Vagina (tissue), 2 donors: ENCODE data around the gene TRIM59. TPM values are rescaled to one million over a fixed set of nuclear protein-coding genes. Genes with fewer than 3 reads are reported as not detected.

Experiments used
- DNase-seq, 2 donors: peaks; one replicate each; pipeline ENCODE4 v3.0.0-alpha.2; 2017; ENCODE audit errors: extremely low spot score in 2 of 2
- H3K27ac ChIP-seq: fragments of 200-600 bp; sonication (generic); one replicate; pipeline ENCODE4 v1.5.1; 2019
- H3K27me3 ChIP-seq: fragments of 200-600 bp; sonication (generic); one replicate; pipeline ENCODE4 v1.5.1; 2019
- H3K36me3 ChIP-seq, 2 donors: fragments of 200-600 bp; sonication (generic); one replicate each; pipeline ENCODE4 v1.5.1; 2017 to 2019
- H3K4me1 ChIP-seq: fragments of 200-600 bp; sonication (generic); one replicate; pipeline ENCODE4 v1.5.1; 2019
- H3K4me3 ChIP-seq, 2 donors: fragments of 200-600 bp; sonication (generic); 1 replicate in 1 of 2; 2 replicates in 1 of 2; pipeline ENCODE4 v1.5.1; 2016 to 2019
- H3K9me3 ChIP-seq: fragments of 200-600 bp; sonication (generic); one replicate; pipeline ENCODE4 v1.5.1; 2019
- POLR2A ChIP-seq, 2 donors: fragments of 450-650 bp; IDR thresholded peaks; one replicate each; pipeline ENCODE4 v1.6.1; 2017; ENCODE audit warnings: antibody characterized with exemption in 2 of 2, mild to moderate bottlenecking in 2 of 2, moderate library complexity in 2 of 2
- POLR2AphosphoS5 ChIP-seq, 2 donors: sonication (generic); formaldehyde crosslinking; IDR thresholded peaks; one replicate each; pipeline ENCODE4 v1.9.0; 2017; ENCODE audit warnings: antibody characterized with exemption in 2 of 2, mild to moderate bottlenecking in 2 of 2, low read depth in 1 of 2; ENCODE audit not compliant: insufficient read depth in 1 of 2
- intact Hi-C: fragments of 100-400 bp; cut with DNase I; formaldehyde crosslinking; loops from one replicate; pipeline ENCODE4 v1.15.1; 2023
- total RNA-seq: library from RNA; depleted of rRNA; stranded (reverse); fragments of >200 nt; gene quantifications from one replicate; pipeline ENCODE4 v1.2.3, GENCODE V29; 2016
- TF ChIP-seq, protein P1 (sequence below), 3 experiments: fragments of 450-650 bp in 2 of 3; fragments of 200-600 bp in 1 of 3; sonication (generic) in 1 of 3; IDR thresholded peaks; one replicate each; pipeline ENCODE4 v1.5.1; 2017 to 2019; ENCODE audit warnings: antibody characterized with exemption in 3 of 3, mild to moderate bottlenecking in 2 of 3, moderate library complexity in 2 of 3

Gene TRIM59
- total RNA-seq, 1 donor from 2014 or later: 6.1 TPM

DNA sequence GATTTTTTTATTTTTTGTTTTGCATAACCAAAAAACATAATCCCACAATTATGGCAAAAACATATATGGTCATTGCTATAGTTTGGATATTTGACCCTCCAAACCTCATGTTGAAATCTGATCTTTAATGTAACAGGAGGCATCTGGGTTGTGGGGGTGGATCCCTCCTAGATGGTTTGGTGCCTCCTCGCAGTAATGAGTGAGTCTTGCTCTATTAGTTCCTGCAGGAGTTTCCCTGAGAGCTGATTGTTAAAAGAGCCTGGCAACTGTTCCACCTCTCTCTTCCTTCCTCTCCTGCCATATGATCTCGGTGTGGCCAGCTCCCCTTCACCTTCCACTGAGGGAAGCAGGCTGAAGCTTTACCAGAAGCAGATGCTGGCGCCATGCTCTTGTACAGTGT, 33.2 kb upstream of the TRIM59 start:
- no peaks in the 10 kb centered on the region for H3K36me3 ChIP-seq
- no peaks in the 10 kb centered on the region for H3K27me3 ChIP-seq
- no peak overlapping the region for H3K4me3 ChIP-seq
- TF ChIP-seq, protein P1, sequence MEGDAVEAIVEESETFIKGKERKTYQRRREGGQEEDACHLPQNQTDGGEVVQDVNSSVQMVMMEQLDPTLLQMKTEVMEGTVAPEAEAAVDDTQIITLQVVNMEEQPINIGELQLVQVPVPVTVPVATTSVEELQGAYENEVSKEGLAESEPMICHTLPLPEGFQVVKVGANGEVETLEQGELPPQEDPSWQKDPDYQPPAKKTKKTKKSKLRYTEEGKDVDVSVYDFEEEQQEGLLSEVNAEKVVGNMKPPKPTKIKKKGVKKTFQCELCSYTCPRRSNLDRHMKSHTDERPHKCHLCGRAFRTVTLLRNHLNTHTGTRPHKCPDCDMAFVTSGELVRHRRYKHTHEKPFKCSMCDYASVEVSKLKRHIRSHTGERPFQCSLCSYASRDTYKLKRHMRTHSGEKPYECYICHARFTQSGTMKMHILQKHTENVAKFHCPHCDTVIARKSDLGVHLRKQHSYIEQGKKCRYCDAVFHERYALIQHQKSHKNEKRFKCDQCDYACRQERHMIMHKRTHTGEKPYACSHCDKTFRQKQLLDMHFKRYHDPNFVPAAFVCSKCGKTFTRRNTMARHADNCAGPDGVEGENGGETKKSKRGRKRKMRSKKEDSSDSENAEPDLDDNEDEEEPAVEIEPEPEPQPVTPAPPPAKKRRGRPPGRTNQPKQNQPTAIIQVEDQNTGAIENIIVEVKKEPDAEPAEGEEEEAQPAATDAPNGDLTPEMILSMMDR (IDR thresholded peaks at IDR 0.05): no peak
- TF ChIP-seq POLR2AphosphoS5 (IDR thresholded peaks at IDR 0.05; ENCODE audit: insufficient read depth in 1 of 2, low read depth in 1 of 2) (no peak), POLR2A (IDR thresholded peaks at IDR 0.05) (no peak)
- no peak for DNase-seq
- no peaks in the 10 kb centered on the region for H3K4me1 ChIP-seq
- intact Hi-C loops: no loop called here
- no peak overlapping the region for H3K27ac ChIP-seq
- H3K9me3 ChIP-seq: no peaks in the 10 kb centered on the region

DNA sequence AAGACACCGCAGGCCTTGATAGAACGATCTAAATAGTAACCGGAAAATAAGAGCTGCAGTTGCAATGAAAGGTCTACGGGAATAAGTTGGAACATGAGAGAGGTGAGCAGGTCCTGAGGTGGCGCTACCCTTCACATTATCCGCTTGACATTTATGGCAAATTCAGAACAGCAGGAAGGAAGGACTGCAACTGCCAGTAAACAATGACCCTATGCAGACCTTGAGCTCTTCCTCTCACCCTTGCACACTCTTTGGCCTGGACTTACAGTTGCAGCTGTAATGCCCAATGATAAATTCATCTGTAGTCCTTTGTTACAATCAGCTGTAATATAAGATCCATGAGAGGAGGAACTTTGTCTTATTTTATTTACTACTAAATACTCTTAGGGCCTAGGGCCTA, 32.3 kb upstream of the TRIM59 start:
- DNase-seq: no peak
- Histone ChIP-seq H3K4me3 (no peak overlapping the region), H3K9me3 (no peaks in the 10 kb centered on the region), H3K27ac (no peak overlapping the region), H3K4me1 (no peaks in the 10 kb centered on the region), H3K27me3 (no peaks in the 10 kb centered on the region), H3K36me3 (no peaks in the 10 kb centered on the region)
- no peak for TF ChIP-seq POLR2A (IDR thresholded peaks at IDR 0.05)
- intact Hi-C loops: no loop called here

DNA sequence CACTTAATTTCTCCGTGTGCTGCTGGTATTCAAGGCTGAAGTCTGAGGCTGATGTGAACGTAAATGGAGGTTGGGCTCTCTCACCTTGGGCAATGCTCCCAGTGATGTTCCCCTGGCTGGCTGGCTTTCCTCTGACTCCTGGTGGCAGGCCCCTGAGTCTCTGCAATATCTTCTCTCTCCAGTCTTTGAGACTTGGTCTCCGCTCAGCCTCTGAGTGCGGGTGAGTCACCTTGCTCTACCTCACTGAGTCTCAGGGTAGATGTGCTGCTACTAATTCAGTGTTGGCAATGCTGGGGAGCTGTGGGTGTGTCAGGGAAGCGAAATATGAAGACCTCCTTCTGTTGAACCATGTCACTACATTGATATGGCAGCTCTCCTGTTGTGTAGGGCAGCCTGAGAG, 31.3 kb upstream of the TRIM59 start:
- TF ChIP-seq POLR2AphosphoS5 (IDR thresholded peaks at IDR 0.05; ENCODE audit: insufficient read depth in 1 of 2, low read depth in 1 of 2) (no peak), POLR2A (IDR thresholded peaks at IDR 0.05) (no peak)
- TF ChIP-seq, protein P1 (IDR thresholded peaks at IDR 0.05): no peak
- no peaks in the 10 kb centered on the region for H3K9me3 ChIP-seq
- H3K4me3 ChIP-seq: no peak overlapping the region
- no peak for DNase-seq
- no peaks in the 10 kb centered on the region for H3K27me3 ChIP-seq
- H3K4me1 ChIP-seq: no peaks in the 10 kb centered on the region
- no peaks in the 10 kb centered on the region for H3K36me3 ChIP-seq
- H3K27ac ChIP-seq: no peak overlapping the region
- intact Hi-C loops: no loop called here

DNA sequence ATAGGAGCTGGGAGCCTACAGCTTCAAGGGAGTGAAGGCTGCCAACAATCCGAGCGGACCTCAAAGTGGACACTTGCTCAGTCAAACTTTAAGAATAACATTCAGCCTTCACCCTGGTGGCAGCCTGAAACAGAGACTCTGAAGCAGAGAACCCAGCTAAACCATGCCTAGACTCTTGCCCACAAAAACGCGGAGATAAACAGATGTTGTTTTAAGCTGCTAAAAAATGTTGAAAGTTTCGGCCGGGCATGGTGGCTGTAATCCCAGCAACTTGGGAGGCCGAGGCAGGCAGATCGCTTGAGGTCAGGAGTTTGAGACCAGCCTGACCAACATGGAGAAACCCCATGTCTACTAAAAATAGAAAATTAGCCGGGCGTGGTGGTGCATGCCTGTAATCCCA, 29.8 kb upstream of the TRIM59 start:
- intact Hi-C loops: no loop called here
- TF ChIP-seq, protein P1 (IDR thresholded peaks at IDR 0.05): no peak
- TF ChIP-seq POLR2AphosphoS5 (IDR thresholded peaks at IDR 0.05; ENCODE audit: insufficient read depth in 1 of 2, low read depth in 1 of 2) (no peak), POLR2A (IDR thresholded peaks at IDR 0.05) (no peak)
- Histone ChIP-seq H3K36me3 (no peaks in the 10 kb centered on the region), H3K4me1 (no peaks in the 10 kb centered on the region), H3K9me3 (no peaks in the 10 kb centered on the region), H3K4me3 (no peak overlapping the region), H3K27ac (no peak overlapping the region), H3K27me3 (no peaks in the 10 kb centered on the region)
- no peak for DNase-seq

DNA sequence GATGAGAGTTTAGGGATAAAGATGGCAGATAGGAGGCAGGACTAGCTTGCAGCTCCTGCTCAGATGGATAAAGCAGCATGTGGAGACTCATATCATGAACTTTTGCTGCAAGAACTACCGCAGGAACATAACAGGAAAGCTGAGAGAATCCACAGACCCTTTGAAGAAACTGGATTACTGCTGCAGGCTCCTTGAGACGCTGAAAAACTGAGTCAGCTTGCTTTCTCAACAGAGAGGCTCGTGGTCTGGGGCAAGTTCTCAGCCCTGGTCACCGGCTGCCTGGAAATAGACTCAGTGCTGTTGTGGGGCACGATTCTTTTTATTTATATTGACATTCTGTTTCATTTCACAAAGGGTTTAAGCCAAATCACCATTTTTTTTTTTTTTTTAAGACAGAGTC, 28.8 kb upstream of the TRIM59 start:
- no peak overlapping the region for H3K4me3 ChIP-seq
- H3K4me1 ChIP-seq: no peaks in the 10 kb centered on the region
- no peaks in the 10 kb centered on the region for H3K27me3 ChIP-seq
- DNase-seq: no peak
- no peak overlapping the region for H3K27ac ChIP-seq
- no peaks in the 10 kb centered on the region for H3K9me3 ChIP-seq
- intact Hi-C loops: no loop called here
- H3K36me3 ChIP-seq: no peaks in the 10 kb centered on the region
- TF ChIP-seq POLR2A (IDR thresholded peaks at IDR 0.05): no peak
- no peak for TF ChIP-seq POLR2AphosphoS5 (IDR thresholded peaks at IDR 0.05; ENCODE audit: insufficient read depth in 1 of 2, low read depth in 1 of 2)
- TF ChIP-seq, protein P1 (IDR thresholded peaks at IDR 0.05): no peak

DNA sequence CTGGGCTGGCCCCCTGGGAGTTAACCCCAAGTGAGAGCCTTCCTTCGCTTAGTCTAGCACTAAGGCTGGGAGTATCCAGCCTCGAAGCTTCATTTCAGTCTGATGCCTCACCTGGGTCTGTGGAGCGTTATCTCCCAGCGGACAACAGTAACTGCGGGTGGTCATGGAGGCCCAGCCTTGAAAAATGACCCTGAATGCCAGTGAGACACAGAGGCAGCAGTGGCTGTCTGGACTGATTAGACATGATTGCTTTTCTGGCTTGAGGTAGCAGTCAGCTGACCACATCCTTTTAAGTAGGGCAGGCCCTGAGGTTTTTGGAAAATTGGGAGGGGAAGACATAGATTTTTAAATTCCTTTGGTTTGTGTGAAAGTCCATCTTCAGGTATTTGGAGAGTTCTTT, 28.2 kb upstream of the TRIM59 start:
- no peak for TF ChIP-seq POLR2AphosphoS5 (IDR thresholded peaks at IDR 0.05; ENCODE audit: insufficient read depth in 1 of 2, low read depth in 1 of 2)
- TF ChIP-seq POLR2A (IDR thresholded peaks at IDR 0.05): no peak
- TF ChIP-seq, protein P1 (IDR thresholded peaks at IDR 0.05): no peak
- no peaks in the 10 kb centered on the region for H3K36me3 ChIP-seq
- no peaks in the 10 kb centered on the region for H3K9me3 ChIP-seq
- no peak for DNase-seq
- intact Hi-C loops: no loop called here
- no peak overlapping the region for H3K27ac ChIP-seq
- H3K27me3 ChIP-seq: no peaks in the 10 kb centered on the region
- no peaks in the 10 kb centered on the region for H3K4me1 ChIP-seq
- no peak overlapping the region for H3K4me3 ChIP-seq
